Mononuclear cell (primary cell): ENCODE results near the gene FRMD6. TPM values are rescaled to one million over a fixed set of nuclear protein-coding genes. Genes with fewer than 3 reads are reported as not detected.
"Not testable (repeated sequence)": the region's sequence is repeated elsewhere in the genome, so short reads cannot be mapped to it uniquely, and the experiment has no call there.

Experiments used
- H3K27me3 ChIP-seq: 2 replicates; pipeline ENCODE4 v1.6.0; 2011; ENCODE audit warnings: low read length, control low read depth; ENCODE audit not compliant: insufficient read depth
- H3K4me1 ChIP-seq: 2 replicates; pipeline ENCODE4 v1.5.1; 2011; ENCODE audit warnings: mild to moderate bottlenecking, low read length, control low read depth; ENCODE audit not compliant: insufficient read depth
- H3K4me3 ChIP-seq: 2 replicates; pipeline ENCODE4 v1.5.1; 2011; ENCODE audit warnings: mild to moderate bottlenecking, low read length, moderate library complexity
- H3K9me3 ChIP-seq: 2 replicates; pipeline ENCODE4 v1.5.1; 2011; ENCODE audit warnings: low read depth, mild to moderate bottlenecking, control low read depth, low read length
- total RNA-seq: library from RNA; depleted of rRNA; stranded (reverse); fragments of >200 nt; gene quantifications from one replicate; pipeline ENCODE4 v1.2.3, GENCODE V29; 2012

Gene FRMD6
- total RNA-seq, 1 donor = 1.0 TPM

- no peak overlapping the region for H3K4me3 ChIP-seq
- H3K4me1 ChIP-seq = no peaks in the 10 kb centered on the region
- no peaks in the 10 kb centered on the region for H3K27me3 ChIP-seq
- no peaks in the 10 kb centered on the region for H3K9me3 ChIP-seq
Observed at GRCh38 chr14:51620056-51620455, 31.7 kb upstream of the FRMD6 start.

GRCh38 chr14:51621654-51622053, 30.1 kb upstream of the FRMD6 start:
- Histone ChIP-seq H3K27me3 (no peaks in the 10 kb centered on the region), H3K4me3 (no peak overlapping the region), H3K9me3 (no peaks in the 10 kb centered on the region), H3K4me1 (no peaks in the 10 kb centered on the region)

DNA sequence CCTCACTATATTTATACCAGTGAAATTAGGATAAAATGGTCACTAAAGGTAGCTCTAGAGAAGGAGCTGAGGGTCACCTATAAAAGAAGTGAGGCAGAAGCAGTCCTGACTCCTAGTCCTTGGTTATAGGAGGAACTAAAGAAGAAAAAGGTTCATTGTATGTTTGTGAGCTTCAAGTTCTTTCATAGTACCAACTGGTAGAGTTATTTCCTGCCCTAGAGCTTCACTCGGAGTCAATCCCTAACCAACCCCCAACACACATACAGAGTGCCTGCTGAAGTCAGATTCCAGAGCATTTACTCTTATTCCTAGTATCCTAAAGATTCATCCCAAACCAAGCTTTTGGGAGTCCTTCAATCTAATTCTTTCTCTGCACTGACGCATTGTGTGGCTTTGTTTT, 29.3 kb upstream of the FRMD6 start:
- no peaks in the 10 kb centered on the region for H3K9me3 ChIP-seq
- no peaks in the 10 kb centered on the region for H3K27me3 ChIP-seq
- no peaks in the 10 kb centered on the region for H3K4me1 ChIP-seq
- no peak overlapping the region for H3K4me3 ChIP-seq

GRCh38 chr14:51624955-51625569, 26.6 kb upstream of the FRMD6 start:
- no peak overlapping the region for H3K4me3 ChIP-seq
- no peaks in the 10 kb centered on the region for H3K4me1 ChIP-seq
- no peaks in the 10 kb centered on the region for H3K9me3 ChIP-seq
- H3K27me3 ChIP-seq = no peaks in the 10 kb centered on the region

GRCh38 chr14:51626185-51626584, 25.5 kb upstream of the FRMD6 start:
- Histone ChIP-seq H3K27me3 (no peaks in the 10 kb centered on the region), H3K4me3 (no peak overlapping the region), H3K9me3 (no peaks in the 10 kb centered on the region), H3K4me1 (no peaks in the 10 kb centered on the region)

DNA sequence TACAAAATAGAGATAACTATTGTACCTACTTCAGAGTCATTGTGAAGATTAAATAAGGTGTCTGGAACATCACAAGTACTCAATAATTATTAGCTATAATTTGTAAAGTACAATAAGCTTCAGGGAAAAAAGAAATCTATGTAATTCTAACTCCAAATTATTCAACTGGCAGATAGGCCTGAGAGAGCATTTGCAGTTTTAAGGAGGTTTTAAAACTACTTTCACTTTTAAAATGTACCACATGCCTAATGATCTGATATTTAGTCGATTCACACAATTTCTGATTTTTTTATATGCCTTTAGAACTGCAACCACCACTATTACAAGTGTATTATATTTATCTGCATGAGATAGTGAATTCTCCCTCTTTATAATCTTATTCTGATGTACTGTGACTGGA, 24.9 kb upstream of the FRMD6 start:
- no peaks in the 10 kb centered on the region for H3K27me3 ChIP-seq
- no peak overlapping the region for H3K4me3 ChIP-seq
- no peaks in the 10 kb centered on the region for H3K4me1 ChIP-seq
- no peaks in the 10 kb centered on the region for H3K9me3 ChIP-seq

- no peaks in the 10 kb centered on the region for H3K27me3 ChIP-seq
- no peaks in the 10 kb centered on the region for H3K9me3 ChIP-seq
- no peaks in the 10 kb centered on the region for H3K4me1 ChIP-seq
- H3K4me3 ChIP-seq = no peak overlapping the region
Observed at GRCh38 chr14:51627313-51627712, 24.4 kb upstream of the FRMD6 start.

DNA sequence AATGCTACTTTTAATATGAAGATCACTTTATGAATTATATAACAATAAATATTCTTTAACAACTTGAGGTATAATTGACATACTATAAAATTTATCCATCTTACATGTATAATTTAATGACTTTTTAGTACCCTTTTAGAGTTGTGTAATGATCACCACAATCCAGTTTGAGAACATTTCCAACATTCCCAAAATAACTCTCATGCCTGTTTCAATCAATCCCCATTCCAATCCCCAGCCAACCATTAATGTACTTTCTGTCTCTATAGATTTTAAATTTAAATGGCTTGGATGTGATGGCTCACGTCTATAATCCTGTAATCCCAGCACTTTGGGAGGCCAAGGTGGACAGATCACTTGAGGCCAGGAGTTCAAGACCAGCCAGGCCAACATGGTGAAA, 23.5 kb upstream of the FRMD6 start:
- no peak overlapping the region for H3K4me3 ChIP-seq
- no peaks in the 10 kb centered on the region for H3K9me3 ChIP-seq
- H3K4me1 ChIP-seq = no peaks in the 10 kb centered on the region
- no peaks in the 10 kb centered on the region for H3K27me3 ChIP-seq

GRCh38 chr14:51630987-51631386, 20.7 kb upstream of the FRMD6 start:
- no peaks in the 10 kb centered on the region for H3K9me3 ChIP-seq
- no peaks in the 10 kb centered on the region for H3K4me1 ChIP-seq
- H3K27me3 ChIP-seq = peaks cover 3% of the 10 kb centered on the region
- no peak overlapping the region for H3K4me3 ChIP-seq

DNA sequence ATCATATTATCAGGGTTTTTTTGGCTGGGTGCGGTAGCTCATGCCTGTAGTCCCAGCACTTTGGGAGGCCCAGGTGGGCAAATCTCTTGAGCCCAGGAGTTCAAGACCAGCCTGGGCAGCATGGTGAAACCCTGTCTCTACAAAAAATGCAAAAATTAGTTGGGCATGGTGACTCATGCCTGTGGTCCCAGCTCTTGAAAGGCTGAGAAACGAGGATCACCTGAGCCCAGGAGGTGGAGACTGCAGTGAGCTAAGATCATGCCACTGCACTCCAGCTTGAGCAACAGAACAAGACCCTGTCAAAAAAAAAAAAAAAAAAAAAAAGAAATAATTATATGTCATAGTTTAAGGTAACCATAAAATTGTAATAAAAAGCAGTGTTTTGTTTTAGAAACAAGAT, 18.4 kb upstream of the FRMD6 start:
- H3K4me1 ChIP-seq, H3K9me3 ChIP-seq: not testable (repeated sequence)

DNA sequence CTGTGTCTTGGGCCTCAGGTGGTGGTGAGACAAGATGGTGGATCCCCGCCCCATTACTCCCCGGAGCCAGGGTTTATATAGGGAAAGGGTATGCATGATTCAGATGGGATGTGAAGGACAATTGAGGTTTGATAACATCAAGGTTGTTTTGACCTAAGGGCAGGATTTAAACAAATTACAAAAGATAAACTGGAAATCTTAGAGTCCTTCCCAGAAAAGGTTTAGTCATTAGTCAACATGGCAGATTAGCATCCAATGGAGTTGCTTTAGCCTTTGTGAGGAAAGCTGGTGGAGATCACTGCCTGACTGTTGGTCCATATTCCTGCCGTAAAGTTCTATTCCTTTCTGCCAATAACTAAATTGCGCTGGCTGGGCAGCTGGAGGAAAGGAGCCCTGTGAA, 15.6 kb upstream of the FRMD6 start:
- H3K4me1 ChIP-seq = no peaks in the 10 kb centered on the region
- no peak overlapping the region for H3K4me3 ChIP-seq
- H3K27me3 ChIP-seq = peaks cover 7% of the 10 kb centered on the region
- H3K9me3 ChIP-seq = no peaks in the 10 kb centered on the region

More for the DNA sequence above, 18.4 kb upstream of the FRMD6 start:
- not testable (repeated sequence) for H3K27me3 ChIP-seq, H3K4me3 ChIP-seq

- Histone ChIP-seq H3K4me1 (no peaks in the 10 kb centered on the region), H3K9me3 (no peaks in the 10 kb centered on the region), H3K27me3 (peaks cover 7% of the 10 kb centered on the region), H3K4me3 (no peak overlapping the region)
Observed at GRCh38 chr14:51638071-51638944, 13.4 kb upstream of the FRMD6 start.

DNA sequence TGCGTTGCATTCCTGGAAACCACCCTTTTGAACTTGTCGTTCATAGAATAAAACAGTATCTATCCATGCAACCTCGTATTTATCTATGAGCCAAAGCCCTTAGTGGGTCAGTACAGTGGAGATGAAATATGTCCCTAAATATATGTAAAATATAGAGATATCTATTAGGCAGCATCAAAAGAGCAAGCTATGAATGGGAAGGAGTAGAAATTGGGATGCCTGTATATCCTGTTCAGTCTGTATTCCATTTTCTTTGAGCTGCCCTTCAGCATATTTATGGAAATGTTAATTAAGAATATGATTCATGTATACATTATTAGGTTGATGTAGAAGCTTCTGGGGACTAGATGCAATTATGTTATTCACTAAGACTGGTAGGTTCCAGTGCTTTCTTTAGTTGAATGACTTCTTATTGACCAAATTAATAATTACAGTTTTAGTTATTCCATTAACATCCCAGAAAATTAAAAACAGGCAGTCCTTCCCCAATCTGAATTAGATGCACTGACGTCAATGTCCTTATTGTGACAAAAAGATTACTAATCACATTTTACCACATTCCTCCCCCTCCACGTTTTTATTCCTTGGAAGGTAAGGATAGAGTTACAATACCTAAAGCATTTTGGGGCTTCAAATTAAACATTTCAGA, 11.9 kb upstream of the FRMD6 start:
- no peaks in the 10 kb centered on the region for H3K4me1 ChIP-seq
- no peaks in the 10 kb centered on the region for H3K9me3 ChIP-seq
- peaks cover 3% of the 10 kb centered on the region for H3K27me3 ChIP-seq
- H3K4me3 ChIP-seq = no peak overlapping the region

DNA sequence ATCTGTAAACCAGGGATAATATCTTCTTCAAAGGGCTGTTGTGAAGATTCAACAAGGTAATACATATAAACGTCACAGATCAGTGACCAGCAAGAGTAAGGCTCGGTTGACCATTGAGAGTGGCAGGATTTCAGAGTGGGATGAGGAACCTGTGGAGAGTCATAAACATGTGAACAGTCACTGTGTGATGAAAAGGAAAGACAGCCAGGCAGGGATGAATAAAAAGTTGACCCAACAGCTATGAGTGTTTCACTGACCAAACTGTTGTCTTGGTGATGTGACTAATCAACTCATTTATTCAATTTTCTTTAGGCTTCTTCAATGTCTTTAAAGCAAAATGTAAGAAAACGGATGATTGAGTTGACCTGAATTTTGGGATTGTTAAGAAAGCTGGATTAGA, 8.6 kb upstream of the FRMD6 start:
- no peaks in the 10 kb centered on the region for H3K27me3 ChIP-seq
- H3K4me1 ChIP-seq = no peaks in the 10 kb centered on the region
- no peaks in the 10 kb centered on the region for H3K9me3 ChIP-seq
- H3K4me3 ChIP-seq = no peak overlapping the region

- H3K4me3 ChIP-seq = no peak overlapping the region
Observed at GRCh38 chr14:51644217-51644933, 7.3 kb upstream of the FRMD6 start.

More at GRCh38 chr14:51644217-51644933, 7.3 kb upstream of the FRMD6 start:
- no peaks in the 10 kb centered on the region for H3K9me3 ChIP-seq
- H3K27me3 ChIP-seq = no peaks in the 10 kb centered on the region
- no peaks in the 10 kb centered on the region for H3K4me1 ChIP-seq
